ENCODE measurements around the gene UBE2M. TPM values are rescaled to one million over a fixed set of nuclear protein-coding genes. Genes with fewer than 3 reads are reported as not detected.

Gene UBE2M
- total and polyA plus RNA-seq, 2 experiments from 2014 or later = 27.6 to 64.5 TPM

DNA sequence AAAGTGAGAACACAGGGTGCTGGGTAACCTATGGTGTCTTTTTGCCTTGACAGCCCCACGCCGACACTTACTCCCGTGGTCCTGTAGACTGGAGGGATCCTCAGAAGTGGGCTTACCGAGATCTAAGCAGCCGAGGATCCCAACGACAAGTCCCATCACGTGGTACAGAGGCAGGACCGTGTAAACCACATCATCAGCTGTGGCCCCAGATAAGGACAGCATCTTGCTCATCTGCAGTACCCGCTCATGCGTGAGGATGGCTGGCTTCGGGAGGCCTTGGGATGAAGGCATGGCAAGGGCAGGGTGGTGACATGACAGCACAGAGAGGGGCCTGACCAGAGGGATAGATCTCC is 48.7 kb downstream of the UBE2M start:
- Mint-ChIP-seq H3K36me3 (ENCODE audit: low read depth) (peaks cover 6% of the 10 kb centered on the region; the same call in 2 of the 3 replicates), H3K9me3 (peaks cover 12% of the 10 kb centered on the region), H3K27me3 (ENCODE audit: insufficient read depth, low read depth, poor library complexity) (peaks cover 21% of the 10 kb centered on the region), H3K4me3 (no peak overlapping the region), H3K27ac (no peak overlapping the region), H3K4me1 (peaks cover 4% of the 10 kb centered on the region)
- TF ChIP-seq, protein P1, sequence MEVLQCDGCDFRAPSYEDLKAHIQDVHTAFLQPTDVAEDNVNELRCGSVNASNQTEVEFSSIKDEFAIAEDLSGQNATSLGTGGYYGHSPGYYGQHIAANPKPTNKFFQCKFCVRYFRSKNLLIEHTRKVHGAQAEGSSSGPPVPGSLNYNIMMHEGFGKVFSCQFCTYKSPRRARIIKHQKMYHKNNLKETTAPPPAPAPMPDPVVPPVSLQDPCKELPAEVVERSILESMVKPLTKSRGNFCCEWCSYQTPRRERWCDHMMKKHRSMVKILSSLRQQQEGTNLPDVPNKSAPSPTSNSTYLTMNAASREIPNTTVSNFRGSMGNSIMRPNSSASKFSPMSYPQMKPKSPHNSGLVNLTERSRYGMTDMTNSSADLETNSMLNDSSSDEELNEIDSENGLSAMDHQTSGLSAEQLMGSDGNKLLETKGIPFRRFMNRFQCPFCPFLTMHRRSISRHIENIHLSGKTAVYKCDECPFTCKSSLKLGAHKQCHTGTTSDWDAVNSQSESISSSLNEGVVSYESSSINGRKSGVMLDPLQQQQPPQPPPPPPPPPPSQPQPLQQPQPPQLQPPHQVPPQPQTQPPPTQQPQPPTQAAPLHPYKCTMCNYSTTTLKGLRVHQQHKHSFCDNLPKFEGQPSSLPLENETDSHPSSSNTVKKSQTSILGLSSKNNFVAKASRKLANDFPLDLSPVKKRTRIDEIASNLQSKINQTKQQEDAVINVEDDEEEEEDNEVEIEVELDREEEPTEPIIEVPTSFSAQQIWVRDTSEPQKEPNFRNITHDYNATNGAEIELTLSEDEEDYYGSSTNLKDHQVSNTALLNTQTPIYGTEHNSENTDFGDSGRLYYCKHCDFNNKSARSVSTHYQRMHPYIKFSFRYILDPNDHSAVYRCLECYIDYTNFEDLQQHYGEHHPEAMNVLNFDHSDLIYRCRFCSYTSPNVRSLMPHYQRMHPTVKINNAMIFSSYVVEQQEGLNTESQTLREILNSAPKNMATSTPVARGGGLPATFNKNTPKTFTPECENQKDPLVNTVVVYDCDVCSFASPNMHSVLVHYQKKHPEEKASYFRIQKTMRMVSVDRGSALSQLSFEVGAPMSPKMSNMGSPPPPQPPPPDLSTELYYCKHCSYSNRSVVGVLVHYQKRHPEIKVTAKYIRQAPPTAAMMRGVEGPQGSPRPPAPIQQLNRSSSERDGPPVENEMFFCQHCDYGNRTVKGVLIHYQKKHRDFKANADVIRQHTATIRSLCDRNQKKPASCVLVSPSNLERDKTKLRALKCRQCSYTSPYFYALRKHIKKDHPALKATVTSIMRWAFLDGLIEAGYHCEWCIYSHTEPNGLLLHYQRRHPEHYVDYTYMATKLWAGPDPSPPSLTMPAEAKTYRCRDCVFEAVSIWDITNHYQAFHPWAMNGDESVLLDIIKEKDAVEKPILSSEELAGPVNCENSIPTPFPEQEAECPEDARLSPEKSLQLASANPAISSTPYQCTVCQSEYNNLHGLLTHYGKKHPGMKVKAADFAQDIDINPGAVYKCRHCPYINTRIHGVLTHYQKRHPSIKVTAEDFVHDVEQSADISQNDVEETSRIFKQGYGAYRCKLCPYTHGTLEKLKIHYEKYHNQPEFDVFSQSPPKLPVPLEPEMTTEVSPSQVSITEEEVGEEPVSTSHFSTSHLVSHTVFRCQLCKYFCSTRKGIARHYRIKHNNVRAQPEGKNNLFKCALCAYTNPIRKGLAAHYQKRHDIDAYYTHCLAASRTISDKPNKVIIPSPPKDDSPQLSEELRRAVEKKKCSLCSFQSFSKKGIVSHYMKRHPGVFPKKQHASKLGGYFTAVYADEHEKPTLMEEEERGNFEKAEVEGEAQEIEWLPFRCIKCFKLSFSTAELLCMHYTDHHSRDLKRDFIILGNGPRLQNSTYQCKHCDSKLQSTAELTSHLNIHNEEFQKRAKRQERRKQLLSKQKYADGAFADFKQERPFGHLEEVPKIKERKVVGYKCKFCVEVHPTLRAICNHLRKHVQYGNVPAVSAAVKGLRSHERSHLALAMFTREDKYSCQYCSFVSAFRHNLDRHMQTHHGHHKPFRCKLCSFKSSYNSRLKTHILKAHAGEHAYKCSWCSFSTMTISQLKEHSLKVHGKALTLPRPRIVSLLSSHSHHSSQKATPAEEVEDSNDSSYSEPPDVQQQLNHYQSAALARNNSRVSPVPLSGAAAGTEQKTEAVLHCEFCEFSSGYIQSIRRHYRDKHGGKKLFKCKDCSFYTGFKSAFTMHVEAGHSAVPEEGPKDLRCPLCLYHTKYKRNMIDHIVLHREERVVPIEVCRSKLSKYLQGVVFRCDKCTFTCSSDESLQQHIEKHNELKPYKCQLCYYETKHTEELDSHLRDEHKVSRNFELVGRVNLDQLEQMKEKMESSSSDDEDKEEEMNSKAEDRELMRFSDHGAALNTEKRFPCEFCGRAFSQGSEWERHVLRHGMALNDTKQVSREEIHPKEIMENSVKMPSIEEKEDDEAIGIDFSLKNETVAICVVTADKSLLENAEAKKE (CRISPR knock-in tag; IDR thresholded peaks at IDR 0.05) = no peak
- TF ChIP-seq JUNB (IDR thresholded peaks at IDR 0.05; ENCODE audit: unreplicated experiment) (no peak), ZNF331 (CRISPR knock-in tag; IDR thresholded peaks at IDR 0.05; ENCODE audit: low read depth) (no peak), NANOG (IDR thresholded peaks at IDR 0.05; ENCODE audit: borderline replicate concordance) (no peak), EZH2 (IDR thresholded peaks at IDR 0.05; ENCODE audit: low read depth, unreplicated experiment) (no peak), POLR2AphosphoS5 (IDR thresholded peaks at IDR 0.05; ENCODE audit: low read depth) (no peak), CREB1 (CRISPR knock-in tag; IDR thresholded peaks at IDR 0.05; ENCODE audit: low read depth) (no peak), ZNF114 (CRISPR knock-in tag; IDR thresholded peaks at IDR 0.05) (no peak), STAT1 (IDR thresholded peaks at IDR 0.05; ENCODE audit: unreplicated experiment) (no peak), EZH2phosphoT487 (IDR thresholded peaks at IDR 0.05; ENCODE audit: unreplicated experiment) (no peak)
- TF ChIP-seq, protein P2, sequence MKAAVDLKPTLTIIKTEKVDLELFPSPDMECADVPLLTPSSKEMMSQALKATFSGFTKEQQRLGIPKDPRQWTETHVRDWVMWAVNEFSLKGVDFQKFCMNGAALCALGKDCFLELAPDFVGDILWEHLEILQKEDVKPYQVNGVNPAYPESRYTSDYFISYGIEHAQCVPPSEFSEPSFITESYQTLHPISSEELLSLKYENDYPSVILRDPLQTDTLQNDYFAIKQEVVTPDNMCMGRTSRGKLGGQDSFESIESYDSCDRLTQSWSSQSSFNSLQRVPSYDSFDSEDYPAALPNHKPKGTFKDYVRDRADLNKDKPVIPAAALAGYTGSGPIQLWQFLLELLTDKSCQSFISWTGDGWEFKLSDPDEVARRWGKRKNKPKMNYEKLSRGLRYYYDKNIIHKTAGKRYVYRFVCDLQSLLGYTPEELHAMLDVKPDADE (IDR thresholded peaks at IDR 0.05) = no peak
- TF ChIP-seq, protein P3, sequence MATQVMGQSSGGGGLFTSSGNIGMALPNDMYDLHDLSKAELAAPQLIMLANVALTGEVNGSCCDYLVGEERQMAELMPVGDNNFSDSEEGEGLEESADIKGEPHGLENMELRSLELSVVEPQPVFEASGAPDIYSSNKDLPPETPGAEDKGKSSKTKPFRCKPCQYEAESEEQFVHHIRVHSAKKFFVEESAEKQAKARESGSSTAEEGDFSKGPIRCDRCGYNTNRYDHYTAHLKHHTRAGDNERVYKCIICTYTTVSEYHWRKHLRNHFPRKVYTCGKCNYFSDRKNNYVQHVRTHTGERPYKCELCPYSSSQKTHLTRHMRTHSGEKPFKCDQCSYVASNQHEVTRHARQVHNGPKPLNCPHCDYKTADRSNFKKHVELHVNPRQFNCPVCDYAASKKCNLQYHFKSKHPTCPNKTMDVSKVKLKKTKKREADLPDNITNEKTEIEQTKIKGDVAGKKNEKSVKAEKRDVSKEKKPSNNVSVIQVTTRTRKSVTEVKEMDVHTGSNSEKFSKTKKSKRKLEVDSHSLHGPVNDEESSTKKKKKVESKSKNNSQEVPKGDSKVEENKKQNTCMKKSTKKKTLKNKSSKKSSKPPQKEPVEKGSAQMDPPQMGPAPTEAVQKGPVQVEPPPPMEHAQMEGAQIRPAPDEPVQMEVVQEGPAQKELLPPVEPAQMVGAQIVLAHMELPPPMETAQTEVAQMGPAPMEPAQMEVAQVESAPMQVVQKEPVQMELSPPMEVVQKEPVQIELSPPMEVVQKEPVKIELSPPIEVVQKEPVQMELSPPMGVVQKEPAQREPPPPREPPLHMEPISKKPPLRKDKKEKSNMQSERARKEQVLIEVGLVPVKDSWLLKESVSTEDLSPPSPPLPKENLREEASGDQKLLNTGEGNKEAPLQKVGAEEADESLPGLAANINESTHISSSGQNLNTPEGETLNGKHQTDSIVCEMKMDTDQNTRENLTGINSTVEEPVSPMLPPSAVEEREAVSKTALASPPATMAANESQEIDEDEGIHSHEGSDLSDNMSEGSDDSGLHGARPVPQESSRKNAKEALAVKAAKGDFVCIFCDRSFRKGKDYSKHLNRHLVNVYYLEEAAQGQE (IDR thresholded peaks at IDR 0.05; ENCODE audit: unreplicated experiment) = no peak
- TF ChIP-seq, protein P4, sequence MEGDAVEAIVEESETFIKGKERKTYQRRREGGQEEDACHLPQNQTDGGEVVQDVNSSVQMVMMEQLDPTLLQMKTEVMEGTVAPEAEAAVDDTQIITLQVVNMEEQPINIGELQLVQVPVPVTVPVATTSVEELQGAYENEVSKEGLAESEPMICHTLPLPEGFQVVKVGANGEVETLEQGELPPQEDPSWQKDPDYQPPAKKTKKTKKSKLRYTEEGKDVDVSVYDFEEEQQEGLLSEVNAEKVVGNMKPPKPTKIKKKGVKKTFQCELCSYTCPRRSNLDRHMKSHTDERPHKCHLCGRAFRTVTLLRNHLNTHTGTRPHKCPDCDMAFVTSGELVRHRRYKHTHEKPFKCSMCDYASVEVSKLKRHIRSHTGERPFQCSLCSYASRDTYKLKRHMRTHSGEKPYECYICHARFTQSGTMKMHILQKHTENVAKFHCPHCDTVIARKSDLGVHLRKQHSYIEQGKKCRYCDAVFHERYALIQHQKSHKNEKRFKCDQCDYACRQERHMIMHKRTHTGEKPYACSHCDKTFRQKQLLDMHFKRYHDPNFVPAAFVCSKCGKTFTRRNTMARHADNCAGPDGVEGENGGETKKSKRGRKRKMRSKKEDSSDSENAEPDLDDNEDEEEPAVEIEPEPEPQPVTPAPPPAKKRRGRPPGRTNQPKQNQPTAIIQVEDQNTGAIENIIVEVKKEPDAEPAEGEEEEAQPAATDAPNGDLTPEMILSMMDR (conservative IDR thresholded peaks at IDR 0.05; ENCODE audit: low read depth in 2 of 2) = no peak
- Histone ChIP-seq H3K9me2 (ENCODE audit: insufficient read depth) (no peaks in the 10 kb centered on the region), H3K36me3 (ENCODE audit: insufficient read depth) (no peaks in the 10 kb centered on the region), H3K4me3 (no peak overlapping the region), H3K4me2 (no peak overlapping the region), H3K4me1 (ENCODE audit: insufficient read depth) (peaks cover 3% of the 10 kb centered on the region; the same call in 1 of the 2 replicates), H3F3A (replicated peaks; ENCODE audit: low read depth) (peaks cover 1% of the 10 kb centered on the region; the same call in 1 of the 2 replicates), H3K79me2 (replicated peaks; ENCODE audit: insufficient read depth) (0 out of 2 replicates have a peak, but pooled peaks cover under 1% of the 10 kb centered on the region), H3K27ac (ENCODE audit: low read depth) (no peak overlapping the region), H3K27me3 (ENCODE audit: insufficient read depth) (no peaks in the 10 kb centered on the region), H2AFZ (no peak overlapping the region), H4K20me1 (replicated peaks; ENCODE audit: insufficient read depth) (no peaks in the 10 kb centered on the region)
- DNase-seq (ENCODE audit: low spot score) (no peak), ATAC-seq (no peak)

Data from GM23338 (cell line).